ENCODE results near the gene SLC26A1.

SLC26A1 gene

DNA sequence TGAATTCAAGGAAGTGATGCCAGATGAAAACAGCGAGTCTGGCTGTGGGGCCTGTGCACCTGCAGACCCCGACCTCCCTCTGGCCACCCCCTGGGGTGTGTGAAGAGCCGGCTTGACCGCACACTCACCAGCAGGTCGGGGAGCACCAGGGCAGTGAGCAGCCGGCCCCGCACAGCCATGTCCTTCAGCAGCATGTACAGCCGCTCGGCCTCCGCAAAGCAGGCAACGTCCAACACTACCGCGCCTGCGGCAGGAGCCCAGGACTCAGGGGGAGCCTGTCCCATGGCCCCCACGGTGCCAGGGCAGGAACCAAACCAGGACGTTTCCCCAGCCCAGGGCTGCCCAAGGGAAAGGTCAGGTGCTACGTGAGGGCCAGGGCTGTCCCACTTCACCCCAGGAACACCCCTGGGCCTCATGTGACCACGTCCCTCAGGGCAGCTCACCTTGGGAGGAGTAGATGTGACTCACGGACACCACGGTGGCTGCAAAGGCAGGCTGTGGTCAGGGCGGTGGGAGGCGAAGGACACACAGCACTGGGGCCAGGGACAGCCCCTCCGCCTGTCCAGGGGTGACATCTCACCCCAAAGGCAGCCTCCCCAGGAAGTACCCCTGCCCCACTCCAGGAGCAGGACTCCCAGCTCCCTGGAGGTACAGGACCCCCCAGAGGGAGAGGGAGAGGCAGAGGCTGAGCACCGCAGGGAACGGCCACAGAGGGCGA, 28.0 kb downstream of the SLC26A1 start:
- DNase-seq (ENCODE audit: low read depth in 2 of 2): no peak

DNA sequence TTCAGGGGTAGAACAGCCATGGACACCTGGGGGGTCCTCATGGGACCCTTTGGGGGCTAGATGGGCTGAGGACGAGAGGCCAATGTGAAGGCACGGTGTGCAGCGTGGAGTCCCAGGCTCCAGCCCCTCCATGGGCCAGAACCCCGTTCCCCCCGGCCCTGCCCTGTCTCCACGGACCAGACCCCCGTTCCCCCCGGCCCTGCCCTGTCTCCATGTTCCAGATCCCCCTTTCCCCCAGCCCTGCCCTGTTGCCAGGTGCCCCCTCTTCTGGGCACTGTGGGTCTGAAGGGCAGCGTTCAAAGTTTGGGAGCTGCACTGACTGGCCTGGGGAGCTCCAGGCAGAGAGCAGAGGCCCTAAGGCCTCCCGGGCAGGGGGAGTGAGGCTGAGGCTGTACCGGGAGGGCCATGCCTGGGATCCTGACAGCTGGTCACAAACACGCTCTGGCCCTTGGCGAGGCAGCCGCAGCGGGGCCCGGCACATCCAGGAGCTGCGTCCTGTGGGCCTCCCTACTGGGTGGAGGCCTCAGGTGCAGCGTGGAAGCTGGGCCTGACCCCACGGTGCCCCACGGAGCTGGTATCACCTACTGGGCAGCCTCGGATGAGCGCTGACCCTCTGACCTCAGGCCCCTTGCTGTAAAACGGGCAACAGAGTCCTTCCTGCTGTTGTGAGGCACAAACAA, 28.7 kb downstream of the SLC26A1 start:
- no peak for DNase-seq (ENCODE audit: low read depth in 2 of 2)

DNA sequence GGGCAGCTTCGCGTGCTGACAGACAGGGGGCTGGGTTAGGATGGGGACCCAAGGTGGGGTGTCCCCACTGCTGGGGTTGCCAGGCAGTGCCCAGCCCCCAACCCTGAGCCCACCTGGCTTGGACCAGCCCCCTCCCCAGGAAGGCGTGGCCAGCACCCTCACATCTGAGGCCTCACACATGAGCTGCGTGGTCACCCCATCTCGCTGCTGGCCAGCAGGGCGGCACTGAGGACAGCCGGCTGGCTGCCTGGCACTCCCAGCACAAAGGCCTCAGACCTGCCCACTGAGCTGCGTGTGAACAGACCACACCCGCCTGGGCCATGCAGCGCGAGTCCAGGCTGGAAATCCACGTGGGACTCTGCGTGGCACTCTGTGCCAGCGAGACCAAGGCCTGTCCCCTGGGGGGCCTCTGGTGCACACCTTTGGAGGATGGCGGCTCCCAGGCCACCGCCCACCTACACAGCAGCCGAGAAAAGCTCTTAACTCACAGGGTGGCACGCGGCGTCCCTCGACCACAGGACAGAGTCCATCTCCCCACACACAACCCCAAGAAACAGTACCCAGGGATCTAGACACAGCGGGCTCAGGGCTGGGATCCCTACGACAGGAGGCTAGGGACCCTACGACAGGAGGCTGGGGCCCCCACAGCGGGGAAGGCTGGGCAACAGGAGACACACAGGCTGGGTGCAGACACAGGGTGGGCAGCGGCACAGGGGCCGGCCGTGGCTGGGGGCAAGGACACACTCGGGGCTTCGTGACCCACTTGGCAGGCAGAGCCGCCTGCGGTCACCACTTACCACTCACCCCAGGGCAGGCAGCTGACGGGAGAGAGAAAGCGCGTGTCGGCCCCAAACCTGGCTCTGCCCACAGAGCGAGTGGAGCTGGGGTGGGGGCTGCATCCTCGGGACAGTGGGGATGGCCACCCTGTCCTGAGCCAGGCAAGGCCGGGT, 29.7 kb downstream of the SLC26A1 start:
- DNase-seq (ENCODE audit: low read depth in 2 of 2): no peak

DNA sequence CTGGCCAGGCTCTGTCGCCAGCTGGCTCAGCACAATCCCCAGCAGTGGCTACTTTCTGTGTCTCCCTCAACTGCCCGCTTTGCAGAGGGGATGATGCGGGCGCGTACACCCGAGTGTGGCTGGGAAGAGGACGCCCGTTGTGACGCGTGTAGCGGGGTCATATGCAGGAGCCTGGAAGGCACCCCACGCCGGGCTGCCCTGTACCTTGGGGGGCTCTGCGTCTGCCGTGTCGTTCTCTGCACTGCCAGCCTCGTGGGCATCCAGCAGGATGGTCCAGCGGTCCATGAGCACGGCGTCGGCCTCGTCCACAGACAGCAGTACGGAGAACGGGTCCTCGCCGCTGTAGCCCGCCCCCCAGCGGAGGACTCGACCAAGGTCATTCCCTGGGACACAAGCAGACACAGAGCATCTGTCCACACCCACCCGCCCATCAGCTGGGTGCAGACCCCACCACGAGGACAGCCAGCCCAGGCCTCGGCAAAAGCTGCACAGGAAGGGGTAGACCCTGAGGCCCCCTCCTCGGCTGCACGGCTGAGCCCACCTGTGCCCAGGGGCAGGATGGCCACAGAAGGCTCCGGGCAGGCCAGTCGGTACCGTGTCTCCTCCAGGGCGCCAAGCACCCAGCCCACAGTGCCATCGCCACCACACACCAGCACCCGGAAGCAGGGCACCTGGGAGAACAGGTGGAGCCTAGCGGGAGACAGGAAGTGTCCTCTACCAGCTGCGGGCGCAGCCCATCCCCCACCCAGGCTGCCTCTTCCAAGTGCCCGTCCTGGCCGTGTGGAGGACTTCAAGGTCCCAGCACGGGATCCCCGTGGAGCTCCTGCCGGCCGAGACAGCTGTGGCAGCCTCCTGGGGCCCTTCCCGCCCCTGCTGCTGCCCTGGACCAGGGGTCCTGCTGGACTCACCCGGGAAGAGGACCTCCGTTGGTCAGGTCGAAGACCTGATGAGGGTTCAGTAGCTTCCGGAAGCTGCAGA, 30.7 kb downstream of the SLC26A1 start:
- DNase-seq (ENCODE audit: low read depth in 2 of 2): no peak

DNA sequence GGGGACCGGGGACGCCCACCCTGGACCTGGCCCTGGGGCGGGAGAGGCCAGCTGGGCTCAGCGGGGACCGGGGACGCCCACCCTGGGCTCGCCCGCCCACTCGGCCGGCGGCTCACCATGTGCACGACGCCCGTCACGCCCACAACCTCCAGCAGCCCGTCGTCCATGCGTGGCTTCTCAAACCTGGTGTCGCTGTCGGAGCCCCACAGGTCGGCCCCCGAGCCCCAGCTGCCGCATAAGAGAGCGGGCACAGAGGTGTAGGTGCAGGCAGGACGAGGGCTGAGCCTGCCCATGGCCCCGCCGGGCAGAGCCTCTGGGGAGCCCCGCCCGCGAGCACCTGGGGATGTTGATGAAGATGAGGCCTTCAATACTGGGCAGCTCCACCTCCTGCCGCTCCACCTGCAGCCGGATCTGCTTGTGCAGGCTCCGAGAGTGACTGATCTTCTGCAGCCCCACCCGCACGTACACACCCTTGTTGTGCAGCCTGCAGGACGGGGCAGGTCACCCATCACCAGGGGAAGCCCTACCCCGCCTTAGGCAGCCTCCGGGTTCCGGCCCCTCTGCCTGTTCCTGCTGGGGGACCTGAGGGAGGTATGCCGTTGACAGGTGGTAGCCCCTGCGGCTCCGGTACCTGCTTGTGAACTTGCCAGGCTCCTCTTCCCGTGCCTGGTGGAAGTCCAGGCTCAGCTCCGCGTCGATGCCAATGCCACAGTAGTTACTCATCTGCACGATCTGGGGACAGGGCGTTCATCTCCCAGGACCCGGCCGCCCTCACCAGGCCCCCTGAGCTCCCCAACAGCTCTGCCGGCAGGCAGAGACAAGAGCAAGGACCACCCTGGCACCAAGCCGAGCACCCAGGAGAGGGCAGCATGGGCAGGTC, 31.6 kb downstream of the SLC26A1 start:
- no peak for DNase-seq (ENCODE audit: low read depth in 2 of 2)

DNA sequence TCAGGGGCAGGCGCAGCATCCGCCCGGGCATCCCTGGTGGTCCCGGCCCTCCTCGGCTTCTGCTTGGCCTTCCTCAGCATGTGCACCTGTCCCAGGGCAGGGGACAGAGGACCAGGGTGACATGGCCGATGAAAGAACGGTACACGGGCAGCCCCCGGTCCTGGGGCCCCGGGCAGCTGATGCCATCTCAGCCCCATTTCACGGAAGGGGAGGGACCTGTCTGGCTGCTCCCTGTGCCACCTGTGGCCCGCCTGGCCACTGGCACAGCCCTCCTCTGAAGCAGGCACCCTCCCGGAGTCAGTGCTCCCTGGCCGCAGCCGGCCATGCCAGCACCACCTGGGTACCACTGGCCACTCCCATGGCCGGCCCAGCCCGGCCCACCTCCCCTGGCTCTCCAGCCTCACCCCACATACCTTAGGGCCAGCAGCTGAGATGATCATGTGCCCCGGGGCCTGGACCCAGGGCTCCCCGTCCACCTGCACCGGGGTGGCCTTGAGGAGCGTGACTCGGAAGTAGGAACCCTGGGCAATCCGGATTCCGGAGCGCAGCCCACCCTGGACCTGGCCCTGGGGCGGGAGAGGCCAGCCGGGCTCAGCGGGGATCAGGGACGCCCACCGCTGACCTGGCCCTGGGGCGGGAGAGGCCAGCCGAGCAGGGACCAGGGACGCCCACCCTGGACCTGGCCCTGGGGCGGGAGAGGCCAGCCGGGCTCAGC, 32.4 kb downstream of the SLC26A1 start:
- no peak for DNase-seq (ENCODE audit: low read depth in 2 of 2)

DNA sequence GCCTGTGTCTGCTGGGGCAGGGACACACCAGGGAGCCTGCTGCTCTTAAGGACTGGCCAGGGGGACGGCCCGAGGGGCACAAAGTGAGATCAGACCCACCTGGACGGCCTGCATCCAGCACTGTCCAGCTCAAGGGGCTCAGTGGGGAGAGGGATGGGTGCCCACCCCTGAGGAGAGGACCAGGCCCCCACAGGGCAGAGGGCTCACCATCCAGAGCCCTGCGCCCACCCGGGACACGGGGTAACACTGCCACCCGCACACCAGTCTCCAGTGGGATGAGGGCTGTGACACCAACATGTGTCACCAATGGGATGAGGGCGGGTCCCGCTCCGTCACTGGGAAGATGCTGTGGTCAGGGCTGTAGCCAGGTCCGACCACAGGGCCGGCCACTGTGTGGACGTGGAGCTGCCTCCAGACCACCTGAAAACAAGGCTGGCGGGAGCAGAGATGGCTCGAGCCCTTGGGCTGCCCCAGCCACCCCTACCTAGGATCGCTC, 33.0 kb downstream of the SLC26A1 start:
- DNase-seq (ENCODE audit: low read depth in 2 of 2): no peak

DNA sequence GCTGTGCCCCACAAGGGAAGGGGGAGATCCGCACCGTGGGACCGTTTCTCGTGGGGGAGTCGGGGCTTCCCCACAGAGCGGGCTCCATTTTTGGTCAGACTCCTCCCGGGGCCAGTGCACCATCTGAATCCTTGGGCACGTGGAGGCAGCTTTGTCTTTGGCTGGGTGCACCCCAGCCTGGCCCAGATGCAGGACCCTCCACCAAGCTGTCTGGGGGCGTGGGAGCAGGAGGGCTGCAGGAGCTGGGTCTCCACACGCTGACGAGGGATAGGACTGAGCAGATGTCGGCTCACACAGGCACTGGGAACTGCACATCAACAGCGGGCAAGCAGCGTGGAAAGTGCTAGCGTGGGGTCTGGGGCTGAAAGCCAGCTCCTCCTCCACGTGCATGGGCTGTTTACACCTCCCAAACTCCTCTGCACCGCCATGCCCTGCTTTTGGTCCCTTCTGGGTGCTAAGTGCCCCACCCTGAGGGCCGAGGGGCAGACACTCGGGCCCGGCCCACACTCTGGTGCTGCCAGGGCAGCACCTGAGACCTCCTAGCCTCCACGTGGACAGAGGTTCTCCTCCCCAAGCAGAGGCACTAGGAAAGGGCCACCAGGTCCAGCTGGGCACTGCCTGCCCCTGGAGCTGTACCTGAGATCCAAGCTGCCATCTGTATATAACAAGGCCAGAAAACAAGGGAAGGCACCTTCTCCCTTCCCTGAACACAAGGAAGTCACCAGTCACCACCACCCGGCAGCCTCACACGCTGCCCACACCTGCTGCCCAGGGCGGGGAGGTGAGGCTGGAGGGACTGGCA, 33.7 kb downstream of the SLC26A1 start:
- no peak for DNase-seq (ENCODE audit: low read depth in 2 of 2)

DNA sequence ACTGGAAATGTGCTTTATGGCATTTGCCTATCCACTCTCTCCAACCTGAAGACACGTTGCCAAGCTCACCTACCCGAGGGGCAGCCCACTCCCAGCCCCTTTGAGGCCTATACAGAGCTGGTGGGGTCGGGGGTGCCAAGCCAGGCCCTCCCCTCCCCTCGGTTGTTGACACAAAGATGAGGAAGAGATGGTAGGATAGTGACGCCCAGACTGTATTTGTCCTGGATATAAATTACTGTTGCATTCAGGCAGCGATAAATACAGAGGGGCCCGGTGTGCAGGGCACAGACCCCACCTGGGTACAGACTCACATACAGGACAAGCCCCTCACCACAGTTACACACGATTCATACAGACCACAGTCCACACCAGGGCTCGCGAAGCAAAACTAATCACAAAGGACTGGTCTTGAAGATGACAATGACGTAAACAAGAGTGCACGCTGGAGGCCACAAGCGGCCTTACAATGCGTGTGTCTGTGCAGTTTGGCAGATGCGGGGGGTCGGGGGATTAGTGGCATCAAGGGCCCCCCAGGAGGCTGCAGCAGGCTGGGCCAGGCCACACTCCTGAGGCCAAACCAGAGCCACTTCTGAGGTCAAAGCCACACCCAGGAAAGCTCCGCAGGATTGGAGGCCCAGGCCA, 34.4 kb downstream of the SLC26A1 start:
- DNase-seq (ENCODE audit: low read depth in 2 of 2): no peak

DNA sequence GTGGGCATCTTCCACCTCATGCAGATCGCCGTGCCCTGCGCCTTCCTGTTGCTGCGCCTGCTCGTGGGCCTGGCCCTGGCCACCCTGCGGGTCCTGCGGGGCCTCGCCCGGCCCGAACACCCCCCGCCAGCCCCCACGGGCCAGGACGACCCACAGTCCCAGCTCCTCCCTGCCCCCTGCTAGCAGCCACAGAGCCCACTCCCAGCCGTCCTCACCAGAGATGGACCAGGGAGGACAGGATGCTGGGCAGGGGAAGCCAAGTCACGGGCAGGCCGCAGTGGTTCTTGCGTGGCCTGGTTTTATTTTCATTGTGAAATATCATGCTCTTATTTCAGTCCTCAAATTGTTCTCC, 34.9 kb downstream of the SLC26A1 start:
- DNase-seq (ENCODE audit: low read depth in 2 of 2): no peak

DNA sequence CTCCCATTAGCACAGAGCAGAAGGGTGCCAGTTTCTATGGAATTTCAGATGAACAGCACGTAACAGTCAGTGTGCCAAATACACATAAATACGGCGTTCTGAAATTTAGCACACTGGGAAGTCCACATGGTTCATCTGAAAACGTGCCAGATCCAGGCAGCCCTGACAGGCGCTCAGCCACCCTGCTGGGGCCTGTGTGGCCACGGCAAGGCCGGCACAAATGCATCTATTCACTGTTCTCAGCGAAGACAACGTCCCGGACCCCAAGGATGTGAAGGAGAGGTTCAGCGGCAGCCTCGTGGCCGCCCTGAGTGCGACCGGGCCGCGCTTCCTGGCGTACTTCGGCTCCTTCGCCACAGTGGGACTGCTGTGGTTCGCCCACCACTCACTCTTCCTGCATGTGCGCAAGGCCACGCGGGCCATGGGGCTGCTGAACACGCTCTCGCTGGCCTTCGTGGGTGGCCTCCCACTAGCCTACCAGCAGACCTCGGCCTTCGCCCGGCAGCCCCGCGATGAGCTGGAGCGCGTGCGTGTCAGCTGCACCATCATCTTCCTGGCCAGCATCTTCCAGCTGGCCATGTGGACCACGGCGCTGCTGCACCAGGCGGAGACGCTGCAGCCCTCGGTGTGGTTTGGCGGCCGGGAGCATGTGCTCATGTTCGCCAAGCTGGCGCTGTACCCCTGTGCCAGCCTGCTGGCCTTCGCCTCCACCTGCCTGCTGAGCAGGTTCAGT, 35.5 kb downstream of the SLC26A1 start:
- no peak for DNase-seq (ENCODE audit: low read depth in 2 of 2)

DNA sequence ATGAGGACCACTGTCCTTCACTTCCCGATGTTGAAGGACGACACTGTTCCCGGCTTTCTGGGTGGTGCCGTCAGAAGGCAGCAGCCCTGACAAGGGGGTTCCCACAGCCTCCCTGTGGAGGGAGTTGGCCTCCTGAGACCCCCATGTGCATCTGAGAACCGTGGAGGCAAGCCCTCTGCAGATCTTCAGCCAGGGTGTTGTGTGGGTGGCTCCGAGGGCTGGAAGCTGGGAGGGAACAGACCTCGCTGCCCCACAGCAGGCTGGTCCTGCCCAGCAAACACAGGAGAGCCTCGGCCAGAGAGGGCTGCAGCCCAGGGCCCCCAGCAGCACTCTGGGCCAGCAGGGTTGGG, 36.0 kb downstream of the SLC26A1 start:
- no peak for DNase-seq (ENCODE audit: low read depth in 2 of 2)

DNA sequence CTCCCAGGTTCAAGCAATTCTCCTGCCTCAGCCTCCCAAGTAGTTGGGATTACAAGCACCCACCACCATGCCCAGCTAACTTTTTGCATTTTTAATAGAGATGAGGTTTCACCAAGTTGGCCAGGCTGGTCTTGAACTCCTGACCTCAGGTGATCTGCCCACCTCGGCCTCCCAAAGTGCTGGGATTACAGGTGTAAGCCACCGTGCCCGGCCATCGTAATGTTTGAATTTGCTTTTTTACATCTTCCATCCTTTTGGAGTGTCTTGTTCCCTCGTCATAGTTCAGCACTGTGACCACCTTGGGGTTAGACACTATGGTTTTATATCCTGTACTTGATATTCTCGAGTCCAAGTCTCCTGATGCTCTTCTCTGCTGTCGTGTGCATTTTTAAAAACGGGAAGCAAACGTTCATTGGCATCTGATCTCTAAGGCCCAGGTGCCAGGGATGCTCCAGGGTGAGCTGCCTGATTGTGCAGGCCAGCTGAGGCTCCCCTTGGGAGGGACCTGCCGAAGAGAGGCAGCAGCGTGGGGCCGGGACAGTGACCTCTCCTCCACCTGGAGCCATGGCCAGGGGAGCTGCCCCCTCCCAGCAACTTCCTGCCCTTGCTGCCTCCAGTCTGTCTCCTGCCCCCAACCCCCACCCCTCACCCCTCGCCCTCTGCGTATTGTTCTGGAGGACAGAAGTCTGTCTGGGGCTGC, 36.5 kb downstream of the SLC26A1 start:
- no peak for DNase-seq (ENCODE audit: low read depth in 2 of 2)

DNA sequence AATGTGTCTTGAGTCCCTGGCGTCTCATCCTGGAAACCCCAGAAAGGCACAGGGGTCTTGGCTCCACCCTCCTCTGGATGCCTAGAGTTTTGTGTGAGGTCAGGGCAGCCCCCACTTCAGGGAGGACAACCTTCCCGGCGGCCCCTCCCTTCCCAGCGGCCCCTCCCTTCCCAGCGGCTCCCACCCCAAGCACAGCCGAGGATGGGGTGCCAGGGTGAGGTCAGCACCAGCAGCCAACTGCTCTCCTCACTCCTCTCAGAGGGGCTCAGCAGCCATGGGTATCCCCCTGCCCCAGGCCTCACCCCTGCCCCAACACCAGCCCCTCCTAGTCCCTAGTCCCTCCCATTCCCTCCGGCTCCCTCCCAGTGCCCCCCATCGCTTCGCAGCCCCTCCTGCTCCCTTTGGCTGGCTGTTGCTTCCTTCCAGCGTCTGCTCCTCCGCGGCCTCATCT, 37.2 kb downstream of the SLC26A1 start:
- no peak for DNase-seq (ENCODE audit: low read depth in 2 of 2)

DNA sequence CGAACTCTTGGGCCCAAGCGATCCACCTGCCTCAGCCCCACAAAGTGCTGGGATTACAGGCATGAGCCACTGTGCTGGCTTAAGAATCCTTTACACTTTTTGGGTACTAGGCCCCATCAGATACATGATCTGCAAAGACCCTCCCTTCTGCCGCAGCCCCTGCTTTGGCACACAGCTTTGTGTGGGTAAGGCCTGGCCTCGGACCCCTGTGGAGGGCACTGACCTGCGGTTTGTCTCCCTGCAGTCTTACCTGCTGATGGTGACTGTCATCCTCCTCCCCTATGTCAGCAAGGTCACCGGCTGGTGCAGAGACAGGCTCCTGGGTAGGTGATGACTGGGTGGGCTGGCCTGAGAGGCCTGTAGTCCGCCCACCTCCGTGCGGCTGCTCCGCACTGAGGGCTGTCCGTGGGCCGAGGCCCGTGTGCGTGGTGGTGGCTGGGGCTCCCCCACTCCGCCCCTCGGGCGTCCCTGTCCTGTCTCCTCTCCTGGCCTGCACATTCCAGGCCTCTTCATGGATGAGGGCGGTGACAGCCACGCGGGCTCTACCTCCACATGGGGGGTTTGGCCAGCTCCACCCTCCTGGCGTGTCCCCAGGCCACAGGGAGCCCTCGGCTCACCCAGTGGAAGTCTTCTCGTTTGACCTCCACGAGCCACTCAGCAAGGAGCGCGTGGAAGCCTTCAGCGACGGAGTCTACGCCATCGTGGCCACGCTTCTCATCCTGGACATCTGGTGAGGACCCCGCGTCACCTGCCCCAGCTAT, 37.9 kb downstream of the SLC26A1 start:
- no peak for DNase-seq (ENCODE audit: low read depth in 2 of 2)

All from stimulated activated CD8-positive, alpha-beta memory T cell treated with anti-CD3 and anti-CD28 coated beads, Interleukin-2, amount 100 ng/mL, for 48 hours (primary cell).